CD4-positive, alpha-beta T cell treated with Interleukin-21 for 1 hour (primary cell): ENCODE measurements around the gene WNK1.
A peak's percentile ranks its signal among the peaks of the same experiment; 100 is the strongest.

ENCODE experiments used
- DNase-seq: peaks from one replicate; pipeline ENCODE4 v3.0.0-alpha.2; 2020

Gene WNK1

GRCh38 chr12:870378-870777 is 118.0 kb downstream of the WNK1 start:
- peak; percentile 32 for DNase-seq

GRCh38 chr12:873954-874353 is 121.6 kb downstream of the WNK1 start:
- no peak for DNase-seq

GRCh38 chr12:879641-880040 is 127.3 kb downstream of the WNK1 start:
- no peak for DNase-seq

DNA sequence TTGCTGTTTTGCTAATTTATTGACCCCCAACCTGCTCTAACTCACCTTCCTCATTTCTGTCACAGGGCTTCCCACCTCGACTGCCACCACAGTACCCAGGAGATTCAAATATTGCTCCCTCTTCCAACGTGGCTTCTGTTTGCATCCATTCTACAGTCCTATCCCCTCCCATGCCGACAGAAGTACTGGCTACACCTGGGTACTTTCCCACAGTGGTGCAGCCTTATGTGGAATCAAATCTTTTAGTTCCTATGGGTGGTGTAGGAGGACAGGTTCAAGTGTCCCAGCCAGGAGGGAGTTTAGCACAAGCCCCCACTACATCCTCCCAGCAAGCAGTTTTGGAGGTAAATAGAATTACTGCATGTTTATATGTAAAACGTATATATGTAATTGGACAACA is 128.3 kb downstream of the WNK1 start:
- no peak for DNase-seq

DNA sequence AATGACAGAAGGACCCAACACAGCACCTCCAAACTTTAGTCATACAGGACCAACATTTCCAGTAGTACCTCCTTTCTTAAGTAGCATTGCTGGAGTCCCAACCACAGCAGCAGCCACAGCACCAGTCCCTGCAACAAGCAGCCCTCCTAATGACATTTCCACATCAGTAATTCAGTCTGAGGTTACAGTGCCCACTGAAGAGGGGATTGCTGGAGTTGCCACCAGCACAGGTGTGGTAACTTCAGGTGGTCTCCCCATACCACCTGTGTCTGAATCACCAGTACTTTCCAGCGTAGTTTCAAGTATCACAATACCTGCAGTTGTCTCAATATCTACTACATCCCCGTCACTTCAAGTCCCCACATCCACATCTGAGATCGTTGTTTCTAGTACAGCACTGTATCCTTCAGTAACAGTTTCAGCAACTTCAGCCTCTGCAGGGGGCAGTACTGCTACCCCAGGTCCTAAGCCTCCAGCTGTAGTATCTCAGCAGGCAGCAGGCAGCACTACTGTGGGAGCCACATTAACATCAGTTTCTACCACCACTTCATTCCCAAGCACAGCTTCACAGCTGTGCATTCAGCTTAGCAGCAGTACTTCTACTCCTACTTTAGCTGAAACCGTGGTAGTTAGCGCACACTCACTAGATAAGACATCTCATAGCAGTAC is 132.5 kb downstream of the WNK1 start:
- DNase-seq, result no peak

DNA sequence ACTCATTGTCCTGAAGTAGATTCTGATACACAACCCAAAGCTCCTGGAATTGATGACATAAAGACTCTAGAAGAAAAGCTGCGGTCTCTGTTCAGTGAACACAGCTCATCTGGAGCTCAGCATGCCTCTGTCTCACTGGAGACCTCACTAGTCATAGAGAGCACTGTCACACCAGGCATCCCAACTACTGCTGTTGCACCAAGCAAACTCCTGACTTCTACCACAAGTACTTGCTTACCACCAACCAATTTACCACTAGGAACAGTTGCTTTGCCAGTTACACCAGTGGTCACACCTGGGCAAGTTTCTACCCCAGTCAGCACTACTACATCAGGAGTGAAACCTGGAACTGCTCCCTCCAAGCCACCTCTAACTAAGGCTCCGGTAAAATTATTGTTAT is 133.3 kb downstream of the WNK1 start:
- DNase-seq, result no peak

GRCh38 chr12:886206-886605 is 133.8 kb downstream of the WNK1 start:
- DNase-seq, result no peak

- DNase-seq, result no peak
These were observed 141.8 kb downstream of the WNK1 start for GRCh38 chr12:894226-894625.

DNA sequence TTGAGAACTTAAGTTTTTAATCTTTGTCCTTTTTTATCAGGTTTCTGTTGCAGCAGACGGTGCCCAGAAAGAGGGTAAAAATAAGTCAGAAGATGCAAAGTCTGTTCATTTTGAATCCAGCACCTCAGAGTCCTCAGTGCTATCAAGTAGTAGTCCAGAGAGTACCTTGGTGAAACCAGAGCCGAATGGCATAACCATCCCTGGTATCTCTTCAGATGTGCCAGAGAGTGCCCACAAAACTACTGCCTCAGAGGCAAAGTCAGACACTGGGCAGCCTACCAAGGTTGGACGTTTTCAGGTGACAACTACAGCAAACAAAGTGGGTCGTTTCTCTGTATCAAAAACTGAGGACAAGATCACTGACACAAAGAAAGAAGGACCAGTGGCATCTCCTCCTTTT is 143.7 kb downstream of the WNK1 start:
- DNase-seq, result no peak

GRCh38 chr12:897386-897785 is 145.0 kb downstream of the WNK1 start:
- no peak for DNase-seq

- DNase-seq, result no peak
These were observed 150.2 kb downstream of the WNK1 start for GRCh38 chr12:902581-902980.

DNA sequence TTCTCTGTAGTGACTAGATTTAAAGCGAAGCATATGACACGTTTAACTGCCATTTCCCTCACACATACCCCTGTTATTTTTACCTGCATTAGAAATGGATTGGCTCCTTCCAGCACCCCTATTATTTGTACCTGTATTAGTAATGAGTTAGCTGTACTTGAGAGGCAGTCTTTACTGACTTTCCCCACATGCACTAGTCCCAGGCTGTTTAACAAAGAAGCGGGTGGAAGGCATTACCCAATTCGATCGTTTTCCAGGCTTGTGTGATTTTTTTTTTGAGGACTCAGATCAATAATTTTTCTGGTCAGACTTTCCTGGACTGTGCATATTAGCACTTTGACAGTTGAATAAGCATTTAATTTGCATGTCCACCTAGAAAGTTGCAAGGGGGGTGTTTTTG is 150.7 kb downstream of the WNK1 start:
- DNase-seq, result no peak

GRCh38 chr12:904010-904414 is 151.6 kb downstream of the WNK1 start:
- DNase-seq, result no peak

GRCh38 chr12:905261-906031 is 153.1 kb downstream of the WNK1 start:
- DNase-seq, result peak; percentile 9

- DNase-seq, result no peak
These were observed 153.7 kb downstream of the WNK1 start for GRCh38 chr12:906062-906585.

GRCh38 chr12:907413-908185 is 155.2 kb downstream of the WNK1 start:
- DNase-seq, result no peak

- no peak for DNase-seq
These were observed 157.5 kb downstream of the WNK1 start for GRCh38 chr12:909861-910260.

DNA sequence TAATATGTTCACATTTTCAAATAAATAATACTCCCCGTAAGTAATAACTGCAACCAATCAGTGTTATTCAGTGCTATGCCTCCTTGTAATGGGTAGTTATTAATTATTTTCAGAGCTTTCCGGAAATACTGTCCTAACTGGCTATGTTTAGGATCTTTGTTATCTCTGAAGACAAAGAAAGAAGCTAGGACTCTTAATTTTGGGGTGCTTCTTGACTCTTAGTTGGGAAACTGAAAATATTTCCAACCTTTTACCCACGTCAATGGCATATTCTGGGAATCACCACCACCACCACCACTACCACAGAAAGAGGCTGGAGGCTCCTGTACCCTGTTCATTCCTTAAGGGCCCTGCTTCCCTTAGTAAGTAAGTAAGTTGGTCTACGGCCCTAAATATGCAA is 158.0 kb downstream of the WNK1 start:
- no peak for DNase-seq

GRCh38 chr12:911191-911826 is 158.9 kb downstream of the WNK1 start:
- DNase-seq, result no peak

DNA sequence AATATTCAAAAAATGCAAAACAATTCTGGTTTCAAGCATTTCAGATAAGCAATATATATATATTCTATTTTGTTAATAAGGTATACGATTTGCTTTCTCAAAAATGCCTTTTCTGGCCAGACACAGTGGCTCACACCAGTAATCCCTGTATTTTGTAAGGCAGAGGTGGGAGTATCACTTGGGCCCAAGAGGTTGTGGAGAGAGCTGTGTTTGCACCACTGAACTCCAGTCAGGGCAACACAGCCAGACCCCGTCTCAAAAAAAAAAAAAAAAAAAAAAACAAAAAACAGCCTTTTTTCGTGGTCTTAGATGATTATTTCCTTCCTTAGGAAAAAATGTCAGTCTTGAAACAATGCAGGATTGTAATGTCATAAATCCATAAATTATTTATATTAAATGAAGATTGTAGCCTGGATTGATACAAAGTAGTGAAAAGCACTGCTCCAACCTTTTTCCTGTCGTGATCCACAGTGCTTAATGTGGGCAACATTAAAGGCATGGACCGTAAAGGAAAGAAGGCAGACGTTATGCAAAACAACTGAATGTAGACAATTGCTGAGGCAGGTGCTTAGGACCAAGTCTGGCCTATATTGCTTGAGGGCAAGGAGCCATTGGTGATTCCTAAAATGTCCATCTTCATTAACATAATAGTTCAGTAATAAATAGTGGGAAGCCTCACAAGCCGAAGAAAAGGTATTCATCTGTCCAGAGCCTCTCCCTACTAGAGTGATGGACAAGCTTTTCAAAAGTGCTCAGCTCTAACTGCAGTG is 160.3 kb downstream of the WNK1 start:
- DNase-seq, result no peak

DNA sequence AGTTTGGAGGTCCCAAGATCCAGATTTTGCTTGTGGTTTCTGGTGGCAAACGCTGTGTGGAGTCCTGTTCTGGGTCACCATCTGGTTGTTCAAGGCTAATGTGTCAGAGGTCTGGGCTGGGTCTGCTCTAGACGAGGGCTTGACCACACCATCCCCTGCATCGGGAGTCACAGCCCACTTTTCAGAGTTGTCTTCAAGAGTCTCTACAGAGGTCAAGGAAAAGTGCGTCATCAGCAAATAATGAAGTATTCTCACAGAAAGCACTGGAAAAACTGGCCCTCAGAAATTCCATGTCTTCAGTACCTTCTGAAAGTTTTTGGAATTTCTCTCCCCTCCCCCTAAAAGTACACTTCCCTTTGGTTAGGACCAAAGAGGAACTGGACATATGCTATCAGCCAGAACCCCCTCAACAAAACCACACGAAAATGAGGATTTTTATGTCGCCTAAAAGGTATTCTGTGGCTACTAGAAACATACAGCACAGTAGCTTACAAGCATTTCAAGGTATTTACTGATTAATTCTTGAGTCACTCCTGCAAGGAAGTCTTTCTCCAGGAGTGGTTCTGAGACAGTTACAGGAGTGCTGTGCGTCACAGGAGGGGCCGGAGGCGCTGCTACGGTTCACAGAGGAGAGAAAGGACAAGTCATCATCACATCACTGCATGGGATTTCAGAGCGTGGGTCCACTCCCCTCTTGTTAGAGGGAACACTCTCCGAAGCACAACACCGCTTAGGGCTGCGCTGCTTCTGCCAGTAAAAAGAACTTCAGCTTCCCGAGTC is 161.7 kb downstream of the WNK1 start:
- DNase-seq, result no peak

- DNase-seq, result no peak
These were observed 162.7 kb downstream of the WNK1 start for GRCh38 chr12:915090-915489.
